ENCODE measurements around the gene ZNF334. TPM values are rescaled to one million over a fixed set of nuclear protein-coding genes. Genes with fewer than 3 reads are reported as not detected.

Gene ZNF334
- total RNA-seq, 2 experiments from 2014 or later, result 1.1 to 1.3 TPM

Other genes with a start within 250 kb of the ZNF334 start
- gene CDH22, start 205.1 kb downstream of the ZNF334 start, total RNA-seq, result not detected
- gene ELMO2, start 106.9 kb downstream of the ZNF334 start, total RNA-seq, result 10 to 100 TPM; 66.1 to 82.3 TPM
- not detected for gene OCSTAMP, start 37.1 kb upstream of the ZNF334 start, total RNA-seq
- not detected for gene SLC13A3, start 137.9 kb upstream of the ZNF334 start, total RNA-seq
- gene TP53RK, start 175.9 kb upstream of the ZNF334 start, total RNA-seq, result 10 to 100 TPM; 15.8 to 15.9 TPM
- not detected for gene SLC2A10, start 196.1 kb upstream of the ZNF334 start, total RNA-seq

Measured in activated CD8-positive, alpha-beta T cell treated with anti-CD3 and anti-CD28 coated beads, Interleukin-2, amount 10 ng/mL, durations not matched to agents 7 days and 5 days (primary cell).